ENCODE results near the gene P2RY6.

Gene P2RY6

DNA sequence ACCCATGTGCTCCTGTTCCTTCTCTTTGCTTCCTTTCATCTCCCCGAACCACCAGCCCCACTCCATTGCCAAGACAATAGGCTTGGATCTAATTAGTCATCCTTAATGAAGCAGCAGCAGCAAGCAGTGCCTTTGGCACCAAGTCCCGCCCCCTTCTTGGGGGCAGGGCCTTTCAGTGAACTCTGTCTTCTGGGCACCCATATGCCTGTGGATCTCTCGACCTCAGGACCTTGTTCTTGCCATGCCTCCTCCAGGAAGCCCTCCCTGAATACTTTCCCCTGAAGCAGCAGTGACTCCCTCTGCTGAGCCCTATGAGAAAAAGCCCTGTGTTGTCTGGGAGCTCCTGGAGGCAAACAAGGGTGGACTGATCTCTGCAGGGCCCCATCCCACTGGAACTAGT, 68.0 kb downstream of the P2RY6 start:
- no peak for DNase-seq

DNA sequence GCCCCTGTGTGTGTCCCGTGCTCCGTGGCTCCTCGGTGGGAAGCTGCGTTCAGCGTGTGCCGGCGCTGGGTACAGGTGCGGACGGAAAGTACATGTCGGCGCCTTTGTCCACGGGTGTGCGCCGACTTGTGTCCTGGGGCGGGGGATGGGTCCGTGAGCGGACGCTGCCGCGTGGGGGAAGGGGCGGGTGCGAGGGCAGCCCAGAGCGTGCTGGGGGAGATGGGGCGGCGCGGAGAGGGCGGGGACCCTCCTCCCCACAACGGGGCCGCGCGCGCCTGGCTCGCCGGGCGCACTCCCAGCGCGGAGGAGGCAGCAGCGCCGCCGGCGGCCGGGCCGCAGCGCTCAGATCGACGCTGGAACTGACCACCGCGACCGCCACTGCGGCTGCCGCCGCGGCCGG, 70.5 kb downstream of the P2RY6 start:
- no peak for DNase-seq

DNA sequence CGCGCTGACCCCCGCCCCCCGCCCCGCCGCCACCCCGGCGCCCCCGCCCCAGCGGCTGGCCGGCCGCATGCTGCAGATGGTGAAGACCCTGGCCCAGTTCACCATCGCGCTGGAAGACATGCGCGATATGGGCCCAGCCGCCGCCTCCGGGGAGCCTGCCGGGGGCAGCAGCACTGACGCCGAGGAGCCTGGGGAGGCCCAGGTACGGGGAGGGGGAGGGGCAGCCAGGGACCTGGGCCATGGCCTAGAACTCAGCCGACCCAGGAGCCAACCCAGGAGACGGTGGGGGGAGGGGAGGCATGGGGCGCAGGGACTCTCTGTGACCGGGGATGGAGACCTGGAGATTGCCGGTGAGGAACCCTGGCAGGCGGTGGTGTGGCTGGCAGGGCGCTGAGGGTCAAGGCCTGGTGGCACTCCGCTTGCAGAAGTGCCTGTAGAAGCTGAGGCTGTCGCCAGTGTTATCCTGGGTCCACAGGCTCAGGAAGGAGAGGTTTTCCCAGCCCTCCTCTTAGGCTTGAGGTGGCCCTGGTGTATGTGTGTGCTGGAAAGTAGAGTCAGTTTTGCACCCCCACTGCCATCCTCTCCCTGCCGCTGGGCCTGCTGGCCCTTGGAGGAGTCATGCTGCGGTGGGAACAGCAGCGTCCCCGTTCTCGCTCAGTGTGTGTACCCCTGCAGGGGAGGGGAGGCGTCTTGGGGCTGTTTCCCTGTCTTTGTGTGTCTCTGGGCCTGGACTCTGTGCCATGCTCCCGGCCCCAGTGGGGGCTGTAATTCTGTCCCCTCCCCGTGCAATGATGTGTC, 71.1 kb downstream of the P2RY6 start:
- DNase-seq = no peak

DNA sequence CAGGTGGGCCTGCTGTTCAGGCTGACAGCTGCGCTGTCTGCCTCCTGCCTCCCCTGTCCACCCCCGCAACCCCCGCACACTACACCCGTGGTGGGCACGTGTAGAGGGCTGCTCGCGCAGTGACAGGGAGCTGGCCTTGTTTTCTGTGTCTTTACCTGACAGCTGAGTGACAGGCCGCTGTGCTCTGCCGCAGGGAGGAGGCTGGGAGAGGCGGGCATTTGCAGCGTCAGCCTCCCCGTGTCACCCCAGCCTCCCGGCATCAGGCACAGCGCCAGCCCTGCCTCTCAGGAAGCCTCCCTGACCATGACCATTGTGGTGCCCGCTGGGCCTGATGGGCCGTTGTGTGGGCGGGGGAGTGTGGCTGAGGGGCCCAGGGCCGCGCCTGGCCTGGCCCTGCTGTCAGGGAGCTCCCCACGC, 72.1 kb downstream of the P2RY6 start:
- no peak for DNase-seq

DNA sequence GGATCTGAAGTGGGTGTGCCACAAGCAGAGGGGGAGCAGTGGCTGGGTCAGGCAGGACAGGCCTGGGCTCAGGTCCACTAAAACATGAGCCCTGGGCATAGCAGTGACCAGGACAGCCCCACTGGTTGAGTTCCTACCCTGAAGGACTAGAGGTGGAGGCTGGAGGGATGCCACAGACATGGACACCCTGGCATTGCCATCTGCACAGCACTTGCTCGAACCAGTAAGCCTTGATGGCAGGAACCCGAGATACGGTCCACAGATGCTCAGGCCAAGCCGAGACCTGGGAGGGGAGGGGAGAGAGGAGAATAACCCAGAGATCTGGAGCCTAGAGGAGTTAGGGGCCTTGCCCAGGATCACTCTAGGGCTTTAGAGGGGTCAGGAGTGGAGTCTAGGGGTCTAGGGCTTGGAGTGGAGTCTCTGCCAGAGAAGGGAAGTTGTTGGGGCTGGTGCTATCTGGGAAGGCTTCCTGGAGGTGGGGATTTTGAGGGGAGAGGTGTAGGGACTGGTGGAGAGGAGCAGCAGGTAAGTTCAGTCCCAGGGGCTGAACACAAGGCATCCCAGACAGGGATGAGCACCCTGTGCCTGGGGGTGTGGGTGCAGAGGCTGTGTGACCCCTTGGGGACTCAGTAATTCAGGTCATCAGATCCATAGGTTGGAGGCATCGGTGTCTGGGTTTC, 73.5 kb downstream of the P2RY6 start:
- DNase-seq = no peak

DNA sequence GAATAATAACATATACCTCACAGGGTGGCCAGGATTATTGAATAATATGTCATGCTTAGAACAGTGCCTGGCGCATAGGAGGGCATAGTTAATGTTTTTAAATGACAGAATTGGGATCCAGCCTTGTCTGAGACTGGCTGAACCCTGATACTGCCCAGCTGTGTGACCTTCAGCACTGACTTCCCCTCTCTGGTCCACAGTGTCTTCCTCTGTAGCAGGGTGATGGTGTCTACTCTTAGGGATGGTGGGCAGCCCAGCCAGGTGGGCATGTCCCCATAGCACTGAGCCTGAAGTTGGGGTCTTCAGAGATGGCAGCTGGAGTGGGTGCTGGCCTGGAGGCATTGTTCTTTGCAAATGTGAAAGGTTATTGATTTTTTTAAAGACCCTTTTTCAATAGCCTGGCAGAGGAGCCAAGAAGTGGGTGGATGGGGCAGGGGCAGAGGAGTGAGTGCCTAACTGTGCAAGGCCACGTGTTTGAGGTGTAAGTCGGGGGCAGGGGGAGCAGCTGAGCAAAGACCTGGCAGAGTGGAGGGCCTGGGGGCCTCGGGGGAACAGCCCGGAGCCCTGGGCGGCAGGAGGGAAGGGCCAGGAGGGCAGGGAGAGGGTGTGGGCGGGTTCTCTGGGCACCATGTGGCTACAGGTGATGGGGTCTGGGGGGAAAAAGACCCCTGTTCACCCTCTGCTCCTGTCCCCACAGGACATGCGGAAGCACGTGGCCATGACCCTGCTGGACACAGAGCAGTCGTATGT, 74.2 kb downstream of the P2RY6 start:
- DNase-seq = no peak

DNA sequence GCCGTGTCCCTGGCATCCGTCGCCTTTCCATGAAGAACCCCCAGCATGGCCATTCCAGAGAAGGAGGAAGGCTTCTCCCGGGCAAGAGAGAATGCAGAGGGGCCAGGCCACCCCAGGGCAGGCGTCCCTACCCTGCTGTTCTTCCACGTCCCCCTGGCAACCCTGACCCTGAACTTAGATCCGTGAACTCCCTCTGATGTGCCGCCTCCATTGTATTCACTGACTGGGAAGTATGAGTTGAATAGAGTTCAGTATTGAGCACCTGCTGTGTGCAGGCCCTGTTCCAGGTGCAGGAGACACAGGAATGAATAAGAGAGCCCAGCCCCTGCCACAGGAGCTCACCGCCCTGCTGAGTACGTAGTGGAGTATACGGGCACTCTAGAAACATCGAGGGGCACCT, 74.9 kb downstream of the P2RY6 start:
- no peak for DNase-seq

Data from CD4-positive, alpha-beta T cell treated with Interleukin-15 for 1 hour (primary cell).